GM12878 (cell line): Measurements from ENCODE around the gene VSTM4. TPM values are rescaled to one million over a fixed set of nuclear protein-coding genes. Genes with fewer than 3 reads are reported as not detected.

Experiments
- ATAC-seq: fragments of 200-7000 bp; cut with Tn5 transposase; 3 replicates; pipeline ENCODE4 v1.9.1; 2020; ENCODE audit warnings: mild to moderate bottlenecking, moderate library complexity
- BruUV-seq: library from RNA; stranded (reverse); fragments of 400-500 nt; replicated peaks from 2 replicates; lab custom pipeline; 2021; lab: Mats Ljungman, UMichigan
- CTCF ChIA-PET: fragments of 300-600 bp; sonication (Branson Sonifier 250); formaldehyde crosslinking; extraction: SDS; loops from one replicate; lab custom pipeline; 2021; ENCODE audit warnings: inconsistent platforms; lab: Yijun Ruan, JAX
- POLR2A ChIA-PET: fragments of 350-600 bp; formaldehyde crosslinking; extraction: SDS; loops from one replicate; lab custom pipeline; 2021; ENCODE audit warnings: inconsistent platforms; lab: Charles Lee
- RAD21 ChIA-PET: fragments of 300-600 bp; sonication (Branson Sonifier 250); formaldehyde crosslinking; loops from one replicate; lab custom pipeline; 2023; ENCODE audit warnings: antibody characterized with exemption; ENCODE audit not compliant: unreplicated experiment; lab: Charles Lee
- SMC1A ChIA-PET: fragments of 300-600 bp; sonication (Branson Sonifier 250); formaldehyde crosslinking; loops from one replicate; lab custom pipeline; 2023; ENCODE audit not compliant: unreplicated experiment, uncharacterized antibody; lab: Charles Lee
- DNase-seq: peaks from one replicate; pipeline ENCODE4 v3.0.0-alpha.2; 2011; ENCODE audit warnings: low read depth, low spot score
- FAIRE-seq: peaks from 3 replicates; lab custom pipeline; 2011; peaks lifted over from hg19 to GRCh38; lab: Jason Lieb, UNC
- H2AFZ ChIP-seq: 2 replicates; pipeline ENCODE4 v1.6.0; 2011; ENCODE audit warnings: low read depth, low read length, control low read depth; ENCODE audit not compliant: control insufficient read depth
- H3K27ac ChIP-seq: 2 replicates; pipeline ENCODE4 v1.5.1; 2011; ENCODE audit warnings: control low read depth; ENCODE audit not compliant: control insufficient read depth, insufficient read depth
- H3K27me3 ChIP-seq, 2 experiments: replicated peaks in 1 of 2; 2 replicates each; pipeline versions ENCODE4 v1.6.0 to v1.6.1; 2011; ENCODE audit warnings: low read length in 1 of 2; ENCODE audit not compliant: control insufficient read depth in 2 of 2, insufficient read depth in 2 of 2
- H3K36me3 ChIP-seq, 2 experiments: 2 replicates each; pipeline ENCODE4 v1.5.1; 2011; ENCODE audit warnings: low read length in 1 of 2; ENCODE audit not compliant: control insufficient read depth in 2 of 2, insufficient read depth in 2 of 2
- H3K4me1 ChIP-seq: 2 replicates; pipeline ENCODE4 v1.6.1; 2011; ENCODE audit warnings: mild to moderate bottlenecking, low read length, moderate library complexity, mixed read lengths; ENCODE audit not compliant: control insufficient read depth, insufficient read depth
- H3K4me2 ChIP-seq: 2 replicates; pipeline ENCODE4 v1.6.0; 2011; ENCODE audit warnings: control low read depth; ENCODE audit not compliant: control insufficient read depth, insufficient read depth
- H3K4me3 ChIP-seq: fragments of 200-600 bp; sonication (generic); 2 replicates; pipeline ENCODE4 v1.5.1; 2016
- H3K79me2 ChIP-seq: 2 replicates; pipeline ENCODE4 v1.6.0; 2011; ENCODE audit warnings: low read length; ENCODE audit not compliant: control insufficient read depth, insufficient read depth
- H3K9ac ChIP-seq: 2 replicates; pipeline ENCODE4 v1.8.0; 2011; ENCODE audit warnings: low read length, control low read depth, mixed read lengths; ENCODE audit not compliant: control insufficient read depth, insufficient read depth
- H3K9me3 ChIP-seq: replicated peaks from 3 replicates; pipeline ENCODE4 v1.5.1; 2011; ENCODE audit warnings: mild to moderate bottlenecking, low read length; ENCODE audit not compliant: control insufficient read depth, insufficient read depth
- H4K20me1 ChIP-seq: 2 replicates; pipeline ENCODE4 v1.6.0; 2011; ENCODE audit not compliant: control insufficient read depth, insufficient read depth
- ATF7 ChIP-seq: fragments of 450-650 bp; IDR thresholded peaks from 2 replicates; pipeline ENCODE4 v1.6.1; 2016; ENCODE audit warnings: low read depth, mild to moderate bottlenecking
- BACH1 ChIP-seq: fragments of 450-650 bp; IDR thresholded peaks from 2 replicates; pipeline ENCODE4 v1.6.1; 2017; ENCODE audit warnings: mild to moderate bottlenecking, borderline replicate concordance
- CTCF ChIP-seq, 3 experiments: IDR thresholded peaks in 2 of 3; conservative IDR thresholded peaks in 1 of 3; 2 replicates each; pipeline ENCODE4 v1.5.1; 2011; ENCODE audit warnings: low read depth in 3 of 3, low read length in 3 of 3, mild to moderate bottlenecking in 3 of 3, control low read depth in 2 of 3, moderate library complexity in 2 of 3, inconsistent platforms in 1 of 3, mixed read lengths in 1 of 3; ENCODE audit not compliant: control insufficient read depth in 2 of 3, insufficient read depth in 1 of 3; ENCODE audit errors: extremely low read depth in 1 of 3
- DPF2 ChIP-seq: fragments of 450-650 bp; IDR thresholded peaks from 2 replicates; pipeline ENCODE4 v1.6.1; 2017; ENCODE audit warnings: mild to moderate bottlenecking
- HCFC1 ChIP-seq: fragments of 150-350 bp; IDR thresholded peaks from 2 replicates; pipeline ENCODE4 v1.6.1; 2014; ENCODE audit warnings: low read length
- HDAC6 ChIP-seq: fragments of 200-600 bp; sonication (generic); IDR thresholded peaks from one replicate; pipeline ENCODE4 v1.8.0; 2017; ENCODE audit warnings: antibody characterized with exemption; ENCODE audit not compliant: unreplicated experiment
- KLF5 ChIP-seq: fragments of 450-650 bp; IDR thresholded peaks from 2 replicates; pipeline ENCODE4 v1.6.1; 2014; ENCODE audit warnings: mild to moderate bottlenecking; ENCODE audit not compliant: partially characterized antibody
- RBBP5 ChIP-seq: fragments of 200-600 bp; sonication (generic); conservative IDR thresholded peaks from 2 replicates; pipeline ENCODE4 v1.6.1; 2016
- RCOR1 ChIP-seq: conservative IDR thresholded peaks from 2 replicates; pipeline ENCODE4 v1.6.1; 2012; ENCODE audit warnings: low read depth, low read length, improper control_type of control experiment
- SMARCA5 ChIP-seq: fragments of 450-650 bp; IDR thresholded peaks from 2 replicates; pipeline ENCODE4 v1.6.1; 2017; ENCODE audit warnings: mild to moderate bottlenecking
- SMC3 ChIP-seq: IDR thresholded peaks from 2 replicates; pipeline ENCODE4 v1.6.1; 2011; ENCODE audit warnings: low read length, improper control_type of control experiment, borderline replicate concordance
- TAF1 ChIP-seq: IDR thresholded peaks from 2 replicates; pipeline ENCODE4 v1.6.1; 2011; ENCODE audit warnings: mild to moderate bottlenecking, low read depth, low read length, borderline replicate concordance
- TCF7 ChIP-seq: IDR thresholded peaks from 2 replicates; pipeline ENCODE4 v1.6.1; 2014; ENCODE audit warnings: antibody characterized with exemption, borderline replicate concordance
- WRNIP1 ChIP-seq: IDR thresholded peaks from 2 replicates; pipeline ENCODE4 v1.6.1; 2011; ENCODE audit warnings: low read depth, low read length, improper control_type of control experiment, borderline replicate concordance
- WGBS: methylation state at CpG from one replicate; pipeline ENCODE4 v1.1.6; 2016; ENCODE audit warnings: low lambda C conversion rate; ENCODE audit not compliant: insufficient replicate concordance, insufficient coverage; ENCODE audit errors: missing lambda C conversion rate; 5-methylcytosine and 5-hydroxymethylcytosine counted together
- in situ Hi-C: fragments of 300-500 bp; cut with MboI; formaldehyde crosslinking; loops from 9 replicates; pipeline ENCODE4 v1.14.3; 2018; ENCODE audit warnings: mixed read lengths
- intact Hi-C: fragments of 100-400 bp; cut with micrococcal nuclease; formaldehyde crosslinking; loops from one replicate; pipeline ENCODE4 v1.14.2; 2022; ENCODE audit not compliant: unreplicated experiment
- polyA plus RNA-seq, 11 experiments: library from polyadenylated mRNA; depleted of rRNA in 4 of 11; unstranded in 6 of 11; stranded (reverse) in 5 of 11; fragments of >200 nt; fragmentation: Nextera tagmentation in 4 of 11; fragmentation: Illumina TruSeq in 1 of 11; extraction: Ambion mirVana in 4 of 11; extraction: Trizol in 1 of 11; gene quantifications; 1 replicate in 1 of 11; 2 replicates in 10 of 11; pipeline versions ENCODE4 v1.2.1 to v1.2.3, GENCODE V29; 2011 to 2016; ENCODE audit warnings: inconsistent platforms in 2 of 11, missing spikeins in 2 of 11, low read depth in 1 of 11
- total RNA-seq, 4 experiments: library from RNA; depleted of rRNA in 3 of 4; stranded (reverse); fragments of >200 nt in 3 of 4; fragmentation: Illumina TruSeq in 1 of 4; extraction: Trizol in 1 of 4; gene quantifications; 2 replicates each; pipeline versions ENCODE4 v1.2.1 to v1.2.3, GENCODE V29; 2013 to 2021
- TF ChIP-seq, protein P1 (sequence below): fragments of 450-650 bp; IDR thresholded peaks from 2 replicates; pipeline ENCODE4 v1.6.1; 2017; ENCODE audit warnings: mild to moderate bottlenecking
- TF ChIP-seq, protein P2 (sequence below): IDR thresholded peaks from 2 replicates; pipeline ENCODE4 v1.6.1; 2011; ENCODE audit warnings: low read depth, low read length, improper control_type of control experiment, borderline replicate concordance
- TF ChIP-seq, protein P3 (sequence below): IDR thresholded peaks from 2 replicates; pipeline ENCODE4 v1.6.1; 2012; ENCODE audit warnings: low read depth, low read length, improper control_type of control experiment
- TF ChIP-seq, protein P4 (sequence below): IDR thresholded peaks from 2 replicates; pipeline ENCODE4 v1.6.1; 2011; ENCODE audit warnings: mild to moderate bottlenecking, low read depth, low read length, moderate library complexity; ENCODE audit not compliant: insufficient replicate concordance

The VSTM4 gene
- total and polyA plus RNA-seq, 10 of the 15 experiments (the other 5 are each of a cell fraction or from before 2014, with no cell fraction given) = 0.01 to 0.14 (median 0.02) TPM; not detected in 7

GRCh38 chr10:49160110-49160509 lies 44.8 kb upstream of the VSTM4 start:
- intact Hi-C loops = no loop called here
- POLR2A ChIA-PET = no interaction called here

More at GRCh38 chr10:49160110-49160509, 44.8 kb upstream of the VSTM4 start:
- CTCF ChIA-PET = interaction anchor here (1.1 kb wide), 1 partner anchor 9 kb away, joined by 3 read pairs; no protein-coding TSS in a partner anchor
- H3K4me3 ChIP-seq = no peak overlapping the region
- peaks cover 0 to 1% of the 10 kb centered on the region in 2 experiments; a peak in 1 of 4 replicates for H3K36me3 ChIP-seq
- H3K4me1 ChIP-seq = no peaks in the 10 kb centered on the region
- H3K79me2 ChIP-seq = no peaks in the 10 kb centered on the region
- no peaks in the 10 kb centered on the region for H3K27me3 ChIP-seq
- no peaks in the 10 kb centered on the region for H3K9me3 ChIP-seq
- no peak for DNase-seq
- TF ChIP-seq, protein P1, sequence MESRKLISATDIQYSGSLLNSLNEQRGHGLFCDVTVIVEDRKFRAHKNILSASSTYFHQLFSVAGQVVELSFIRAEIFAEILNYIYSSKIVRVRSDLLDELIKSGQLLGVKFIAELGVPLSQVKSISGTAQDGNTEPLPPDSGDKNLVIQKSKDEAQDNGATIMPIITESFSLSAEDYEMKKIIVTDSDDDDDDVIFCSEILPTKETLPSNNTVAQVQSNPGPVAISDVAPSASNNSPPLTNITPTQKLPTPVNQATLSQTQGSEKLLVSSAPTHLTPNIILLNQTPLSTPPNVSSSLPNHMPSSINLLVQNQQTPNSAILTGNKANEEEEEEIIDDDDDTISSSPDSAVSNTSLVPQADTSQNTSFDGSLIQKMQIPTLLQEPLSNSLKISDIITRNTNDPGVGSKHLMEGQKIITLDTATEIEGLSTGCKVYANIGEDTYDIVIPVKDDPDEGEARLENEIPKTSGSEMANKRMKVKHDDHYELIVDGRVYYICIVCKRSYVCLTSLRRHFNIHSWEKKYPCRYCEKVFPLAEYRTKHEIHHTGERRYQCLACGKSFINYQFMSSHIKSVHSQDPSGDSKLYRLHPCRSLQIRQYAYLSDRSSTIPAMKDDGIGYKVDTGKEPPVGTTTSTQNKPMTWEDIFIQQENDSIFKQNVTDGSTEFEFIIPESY = no peak
- TF ChIP-seq SMARCA5 (no peak), RCOR1 (no peak), SMC3 (no peak), TAF1 (no peak), TCF7 (no peak), WRNIP1 (no peak), CTCF (IDR thresholded peaks at IDR 0.05 in 2 of 3, conservative IDR thresholded peaks at IDR 0.05 in 1 of 3; ENCODE audit: control insufficient read depth in 2 of 3, extremely low read depth in 1 of 3, insufficient read depth in 1 of 3, low read depth in 3 of 3, low read length in 3 of 3) (no peak), RBBP5 (no peak), ATF7 (no peak), HCFC1 (no peak), HDAC6 (no peak), KLF5 (no peak), BACH1 (no peak), DPF2 (no peak)
- TF ChIP-seq, protein P2, sequence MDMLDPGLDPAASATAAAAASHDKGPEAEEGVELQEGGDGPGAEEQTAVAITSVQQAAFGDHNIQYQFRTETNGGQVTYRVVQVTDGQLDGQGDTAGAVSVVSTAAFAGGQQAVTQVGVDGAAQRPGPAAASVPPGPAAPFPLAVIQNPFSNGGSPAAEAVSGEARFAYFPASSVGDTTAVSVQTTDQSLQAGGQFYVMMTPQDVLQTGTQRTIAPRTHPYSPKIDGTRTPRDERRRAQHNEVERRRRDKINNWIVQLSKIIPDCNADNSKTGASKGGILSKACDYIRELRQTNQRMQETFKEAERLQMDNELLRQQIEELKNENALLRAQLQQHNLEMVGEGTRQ = no peak
- TF ChIP-seq, protein P3, sequence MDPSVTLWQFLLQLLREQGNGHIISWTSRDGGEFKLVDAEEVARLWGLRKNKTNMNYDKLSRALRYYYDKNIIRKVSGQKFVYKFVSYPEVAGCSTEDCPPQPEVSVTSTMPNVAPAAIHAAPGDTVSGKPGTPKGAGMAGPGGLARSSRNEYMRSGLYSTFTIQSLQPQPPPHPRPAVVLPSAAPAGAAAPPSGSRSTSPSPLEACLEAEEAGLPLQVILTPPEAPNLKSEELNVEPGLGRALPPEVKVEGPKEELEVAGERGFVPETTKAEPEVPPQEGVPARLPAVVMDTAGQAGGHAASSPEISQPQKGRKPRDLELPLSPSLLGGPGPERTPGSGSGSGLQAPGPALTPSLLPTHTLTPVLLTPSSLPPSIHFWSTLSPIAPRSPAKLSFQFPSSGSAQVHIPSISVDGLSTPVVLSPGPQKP = no peak
- TF ChIP-seq, protein P4, sequence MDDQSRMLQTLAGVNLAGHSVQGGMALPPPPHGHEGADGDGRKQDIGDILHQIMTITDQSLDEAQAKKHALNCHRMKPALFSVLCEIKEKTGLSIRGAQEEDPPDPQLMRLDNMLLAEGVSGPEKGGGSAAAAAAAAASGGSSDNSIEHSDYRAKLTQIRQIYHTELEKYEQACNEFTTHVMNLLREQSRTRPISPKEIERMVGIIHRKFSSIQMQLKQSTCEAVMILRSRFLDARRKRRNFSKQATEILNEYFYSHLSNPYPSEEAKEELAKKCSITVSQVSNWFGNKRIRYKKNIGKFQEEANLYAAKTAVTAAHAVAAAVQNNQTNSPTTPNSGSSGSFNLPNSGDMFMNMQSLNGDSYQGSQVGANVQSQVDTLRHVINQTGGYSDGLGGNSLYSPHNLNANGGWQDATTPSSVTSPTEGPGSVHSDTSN = no peak
- 68% methylated on average over 5 of the region's 5 CpGs for WGBS
- no peaks in the 10 kb centered on the region; the same call in 1 of the 2 replicates for H4K20me1 ChIP-seq
- ATAC-seq = no peak
- SMC1A ChIA-PET = no interaction called here
- no peak overlapping the region for H2AFZ ChIP-seq
- in situ Hi-C loops = no loop called here
- no peak overlapping the region for H3K9ac ChIP-seq
- no peak overlapping the region for H3K27ac ChIP-seq
- no peak for FAIRE-seq
- no peak overlapping the region for H3K4me2 ChIP-seq
- no TSS peak for BruUV-seq
- RAD21 ChIA-PET = no interaction called here
